Nephron progenitor cell (in vitro differentiated cells): Measurements from ENCODE around the gene STK16.
A peak's percentile ranks its signal among the peaks of the same experiment; 100 is the strongest.

Experiments
- DNase-seq: peaks from one replicate; pipeline ENCODE4 v3.0.0; 2021
- H3K27ac Mint-ChIP-seq: 2 replicates; pipeline ENCODE4 v1.8.0; 2021; ENCODE audit warnings: mild to moderate bottlenecking, moderate library complexity, mixed read lengths
- H3K27me3 Mint-ChIP-seq: 2 replicates; pipeline ENCODE4 v1.8.0; 2021; ENCODE audit warnings: mild to moderate bottlenecking, low read depth, mixed read lengths; ENCODE audit not compliant: poor library complexity
- H3K36me3 Mint-ChIP-seq: 2 replicates; pipeline ENCODE4 v1.8.0; 2021; ENCODE audit warnings: low read depth, mixed read lengths
- H3K4me1 Mint-ChIP-seq: 2 replicates; pipeline ENCODE4 v1.8.0; 2021; ENCODE audit warnings: mixed read lengths
- H3K4me3 Mint-ChIP-seq: 2 replicates; pipeline ENCODE4 v1.8.0; 2021; ENCODE audit warnings: mild to moderate bottlenecking, moderate library complexity, mixed read lengths
- H3K9me3 Mint-ChIP-seq: 2 replicates; pipeline ENCODE4 v1.8.0; 2021; ENCODE audit warnings: mild to moderate bottlenecking, moderate library complexity, mixed read lengths
- TF ChIP-seq, protein P1 (sequence below): fragments of 200-600 bp; sonication (generic); IDR thresholded peaks from 2 replicates; pipeline ENCODE4 v1.5.0; 2021; ENCODE audit warnings: antibody characterized with exemption

The STK16 gene

DNA sequence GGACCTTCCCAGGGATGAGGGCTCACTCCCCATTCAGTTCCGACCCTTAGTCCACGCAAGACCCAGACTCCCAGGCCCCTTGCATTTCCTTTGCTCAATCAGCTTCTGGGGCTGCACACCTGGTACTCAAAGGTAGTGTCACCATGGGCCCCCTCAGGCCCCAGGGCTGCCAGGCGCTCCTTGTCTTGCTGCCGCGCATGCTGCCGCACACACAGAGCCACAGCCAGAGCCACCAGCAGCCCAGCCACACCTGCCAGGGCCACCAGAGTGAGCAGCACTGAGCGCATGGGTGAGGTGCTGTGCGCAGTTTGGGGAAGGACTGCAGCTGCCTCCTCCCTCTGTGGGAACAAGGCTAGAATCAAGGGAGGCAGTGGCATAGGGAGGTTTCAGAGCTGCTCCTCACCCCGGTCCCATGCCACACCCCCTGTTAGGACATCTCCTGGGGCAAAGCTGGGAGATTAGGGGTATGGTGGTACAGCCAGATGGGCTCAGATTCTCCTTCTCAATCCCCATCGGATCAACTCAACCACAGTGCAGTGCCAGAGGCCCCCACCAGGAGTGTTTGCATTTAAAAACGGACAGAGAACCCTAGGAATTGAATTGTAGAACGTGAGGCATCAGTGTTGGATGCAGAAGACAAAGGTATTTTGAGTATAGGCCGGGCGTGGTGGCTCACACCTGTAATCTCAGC lies 52.6 kb downstream of the STK16 start:
- TF ChIP-seq, protein P1, sequence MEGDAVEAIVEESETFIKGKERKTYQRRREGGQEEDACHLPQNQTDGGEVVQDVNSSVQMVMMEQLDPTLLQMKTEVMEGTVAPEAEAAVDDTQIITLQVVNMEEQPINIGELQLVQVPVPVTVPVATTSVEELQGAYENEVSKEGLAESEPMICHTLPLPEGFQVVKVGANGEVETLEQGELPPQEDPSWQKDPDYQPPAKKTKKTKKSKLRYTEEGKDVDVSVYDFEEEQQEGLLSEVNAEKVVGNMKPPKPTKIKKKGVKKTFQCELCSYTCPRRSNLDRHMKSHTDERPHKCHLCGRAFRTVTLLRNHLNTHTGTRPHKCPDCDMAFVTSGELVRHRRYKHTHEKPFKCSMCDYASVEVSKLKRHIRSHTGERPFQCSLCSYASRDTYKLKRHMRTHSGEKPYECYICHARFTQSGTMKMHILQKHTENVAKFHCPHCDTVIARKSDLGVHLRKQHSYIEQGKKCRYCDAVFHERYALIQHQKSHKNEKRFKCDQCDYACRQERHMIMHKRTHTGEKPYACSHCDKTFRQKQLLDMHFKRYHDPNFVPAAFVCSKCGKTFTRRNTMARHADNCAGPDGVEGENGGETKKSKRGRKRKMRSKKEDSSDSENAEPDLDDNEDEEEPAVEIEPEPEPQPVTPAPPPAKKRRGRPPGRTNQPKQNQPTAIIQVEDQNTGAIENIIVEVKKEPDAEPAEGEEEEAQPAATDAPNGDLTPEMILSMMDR, result no peak
- Mint-ChIP-seq H3K4me1 (peaks cover 9% of the 10 kb centered on the region), H3K9me3 (no peaks in the 10 kb centered on the region), H3K27me3 (peaks cover 82% of the 10 kb centered on the region), H3K4me3 (no peak overlapping the region), H3K36me3 (no peaks in the 10 kb centered on the region), H3K27ac (no peak overlapping the region)
- no peak for DNase-seq

DNA sequence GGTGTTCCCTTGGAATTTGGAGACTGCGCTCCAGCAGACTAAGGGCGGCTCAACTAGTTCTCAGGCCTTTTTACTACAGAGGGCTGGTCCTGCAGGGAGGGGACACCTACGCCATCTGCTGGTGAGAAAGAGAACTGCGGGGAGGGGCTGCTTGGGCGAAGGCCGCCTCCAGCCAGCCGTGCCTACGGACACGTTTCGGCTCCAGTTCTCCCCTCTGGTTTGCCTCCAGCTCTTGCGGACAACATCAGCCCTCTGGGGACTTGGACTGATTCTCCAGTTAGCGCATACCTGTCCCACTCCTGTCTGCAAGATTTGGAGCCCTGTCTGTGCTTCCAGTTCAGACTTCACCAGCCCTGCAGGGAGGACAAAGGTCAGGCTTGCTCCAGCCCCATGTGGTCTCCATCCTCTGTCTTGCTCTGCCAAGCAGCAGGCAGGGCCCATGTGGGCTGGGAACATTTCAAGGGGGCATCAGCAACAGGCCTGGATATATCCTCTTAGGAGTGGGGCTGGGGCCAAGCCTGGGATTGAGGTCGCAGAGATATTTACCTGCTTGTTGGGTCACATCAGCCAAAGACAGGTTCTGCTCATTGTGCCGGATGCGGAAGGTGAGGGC lies 53.6 kb downstream of the STK16 start:
- Mint-ChIP-seq H3K4me3 (peak overlapping the region; percentile 18), H3K9me3 (no peaks in the 10 kb centered on the region), H3K4me1 (peaks cover 7% of the 10 kb centered on the region), H3K27me3 (peaks cover 82% of the 10 kb centered on the region), H3K27ac (no peak overlapping the region), H3K36me3 (no peaks in the 10 kb centered on the region)
- TF ChIP-seq, protein P1, result peak; percentile 99
- DNase-seq, result peak; percentile 95

GRCh38 chr2:219299372-219299760 lies 54.1 kb downstream of the STK16 start:
- H3K36me3 Mint-ChIP-seq, result no peaks in the 10 kb centered on the region
- H3K4me3 Mint-ChIP-seq, result no peak overlapping the region
- H3K27me3 Mint-ChIP-seq, result peaks cover 82% of the 10 kb centered on the region
- TF ChIP-seq, protein P1, result no peak
- H3K4me1 Mint-ChIP-seq, result peaks cover 2% of the 10 kb centered on the region
- H3K9me3 Mint-ChIP-seq, result no peaks in the 10 kb centered on the region
- no peak for DNase-seq
- no peak overlapping the region for H3K27ac Mint-ChIP-seq
